HCT116 (cell line): ENCODE results near the gene P4HB. TPM values are rescaled to one million over a fixed set of nuclear protein-coding genes. Genes with fewer than 3 reads are reported as not detected.

Experiments used
- ATAC-seq: fragments of 200-7000 bp; cut with Tn5 transposase; 2 replicates; pipeline ENCODE4 v1.9.1; 2020; ENCODE audit warnings: mild to moderate bottlenecking, moderate library complexity
- BruUV-seq: library from RNA; stranded (reverse); fragments of 400-500 nt; replicated peaks from 2 replicates; lab custom pipeline; 2021; lab: Mats Ljungman, UMichigan
- CTCF ChIA-PET: fragments of 300-600 bp; sonication (Branson Sonifier 250); formaldehyde crosslinking; loops from one replicate; lab custom pipeline; 2021; ENCODE audit warnings: antibody characterized with exemption; lab: Charles Lee
- POLR2A ChIA-PET: fragments of 300-600, 350-600 bp; sonication (Branson Sonifier 250); formaldehyde crosslinking; loops from one replicate; lab custom pipeline; 2021; ENCODE audit warnings: antibody characterized with exemption; lab: Charles Lee
- RAD21 ChIA-PET, 2 experiments: fragments of 300-600 bp; sonication (Branson Sonifier 250); formaldehyde crosslinking; loops; one replicate each; lab custom pipeline; 2023; ENCODE audit warnings: low total read pairs in 2 of 2; ENCODE audit not compliant: uncharacterized antibody in 2 of 2, unreplicated experiment in 2 of 2, low non-redundant PET in 1 of 2; lab: Charles Lee
- DNase-seq: peaks from one replicate; pipeline ENCODE4 v3.0.0-alpha.2; 2010; ENCODE audit warnings: low read depth, low spot score
- H2AFZ ChIP-seq: fragments of 200-600 bp; shearing (Covaris generic), sonication (generic); 2 replicates; pipeline ENCODE4 v1.6.1; 2017; ENCODE audit warnings: low read depth, mixed run types, mixed read lengths, antibody characterized with exemption, low read length; ENCODE audit not compliant: poor library complexity, severe bottlenecking
- H3K27ac ChIP-seq: 2 replicates; pipeline ENCODE4 v1.5.1; 2012; ENCODE audit warnings: low read depth, low read length
- H3K27me3 ChIP-seq: fragments of 200-600 bp; sonication (generic); 2 replicates; pipeline ENCODE4 v1.6.1; 2016; ENCODE audit warnings: mixed run types, low read length, mixed read lengths; ENCODE audit not compliant: insufficient read depth
- H3K36me3 ChIP-seq, 2 experiments: fragments of 200-500 bp in 1 of 2; fragments of 200-600 bp in 1 of 2; sonication (Bioruptor generic) in 1 of 2; sonication (generic) in 1 of 2; 2 replicates each; pipeline versions ENCODE4 v1.5.1 to v1.6.1; 2014 to 2016; ENCODE audit warnings: low read length in 2 of 2, inconsistent platforms in 1 of 2, mixed read lengths in 1 of 2, mixed run types in 1 of 2; ENCODE audit not compliant: insufficient read depth in 2 of 2, control insufficient read depth in 1 of 2
- H3K4me1 ChIP-seq, 2 experiments: fragments of 200-600 bp in 1 of 2; sonication (generic) in 1 of 2; 2 replicates each; pipeline versions ENCODE4 v1.5.1 to v1.6.1; 2012 to 2017; ENCODE audit warnings: low read length in 2 of 2, inconsistent platforms in 1 of 2, mild to moderate bottlenecking in 1 of 2, mixed read lengths in 1 of 2, mixed run types in 1 of 2, moderate library complexity in 1 of 2; ENCODE audit not compliant: insufficient read depth in 2 of 2, control insufficient read depth in 1 of 2
- H3K4me2 ChIP-seq: fragments of 200-600 bp; sonication (generic); 2 replicates; pipeline ENCODE4 v1.6.1; 2017; ENCODE audit warnings: mixed run types, low read length, mixed read lengths
- H3K4me3 ChIP-seq, 2 experiments: fragments of 200-600 bp in 1 of 2; sonication (generic) in 1 of 2; replicated peaks in 1 of 2; 2 replicates each; pipeline ENCODE4 v1.5.1; 2011 to 2016; ENCODE audit warnings: low read length in 2 of 2, control low read depth in 1 of 2, low read depth in 1 of 2, mild to moderate bottlenecking in 1 of 2, mixed read lengths in 1 of 2, mixed run types in 1 of 2
- H3K79me2 ChIP-seq: fragments of 200-600 bp; sonication (generic); 2 replicates; pipeline ENCODE4 v1.6.1; 2017; ENCODE audit warnings: mild to moderate bottlenecking, mixed run types, low read length, moderate library complexity, mixed read lengths; ENCODE audit not compliant: insufficient read depth
- H3K9ac ChIP-seq: fragments of 200-600 bp; sonication (generic); 2 replicates; pipeline ENCODE4 v1.6.1; 2016; ENCODE audit warnings: low read length, mixed read lengths
- H3K9me2 ChIP-seq: fragments of 200-600 bp; sonication (generic), shearing (Covaris generic); 2 replicates; pipeline ENCODE4 v1.6.1; 2017; ENCODE audit warnings: mixed run types, mild to moderate bottlenecking, moderate library complexity; ENCODE audit not compliant: insufficient read depth
- H3K9me3 ChIP-seq, 2 experiments: fragments of 200-500 bp in 1 of 2; fragments of 200-600 bp in 1 of 2; sonication (Bioruptor generic) in 1 of 2; sonication (generic) in 1 of 2; 2 replicates each; pipeline ENCODE4 v1.6.1; 2014 to 2017; ENCODE audit warnings: low read length in 2 of 2, mixed read lengths in 2 of 2, inconsistent platforms in 1 of 2, low read depth in 1 of 2, mild to moderate bottlenecking in 1 of 2, mixed run types in 1 of 2, moderate library complexity in 1 of 2; ENCODE audit not compliant: control insufficient read depth in 1 of 2, insufficient read depth in 1 of 2
- H4K20me1 ChIP-seq: fragments of 200-600 bp; sonication (generic), shearing (Covaris generic); 2 replicates; pipeline ENCODE4 v1.6.1; 2017; ENCODE audit warnings: mixed run types, mild to moderate bottlenecking, moderate library complexity; ENCODE audit not compliant: insufficient read depth
- CBX3 ChIP-seq: IDR thresholded peaks from 2 replicates; pipeline ENCODE4 v1.6.1; 2012; ENCODE audit warnings: low read depth
- CEBPB ChIP-seq: IDR thresholded peaks from 2 replicates; pipeline ENCODE4 v1.6.1; 2012; ENCODE audit warnings: low read depth
- CTCF ChIP-seq, 3 experiments: fragments of 200-600 bp in 1 of 3; sonication (generic) in 1 of 3; IDR thresholded peaks in 2 of 3; conservative IDR thresholded peaks in 1 of 3; 2 replicates each; pipeline ENCODE4 v1.5.1; 2012 to 2017; ENCODE audit warnings: low read depth in 2 of 3, low read length in 2 of 3, antibody characterized with exemption in 1 of 3, borderline replicate concordance in 1 of 3, control low read depth in 1 of 3, mild to moderate bottlenecking in 1 of 3, mixed read lengths in 1 of 3, mixed run types in 1 of 3, moderate library complexity in 1 of 3; ENCODE audit not compliant: insufficient read depth in 1 of 3
- EGR1 ChIP-seq: IDR thresholded peaks from 2 replicates; pipeline ENCODE4 v1.6.1; 2012; ENCODE audit warnings: low read depth
- ELF1 ChIP-seq: IDR thresholded peaks from 2 replicates; pipeline ENCODE4 v1.6.1; 2012; ENCODE audit warnings: low read depth, borderline replicate concordance
- EZH2 ChIP-seq: fragments of 200-600 bp; sonication (generic); IDR thresholded peaks from 2 replicates; pipeline ENCODE4 v1.6.1; 2017; ENCODE audit warnings: antibody characterized with exemption, mixed run types
- EZH2phosphoT487 ChIP-seq: fragments of 200-600 bp; IDR thresholded peaks from 2 replicates; pipeline ENCODE4 v1.6.1; 2018; ENCODE audit warnings: antibody characterized with exemption, borderline replicate concordance
- FOSL1 ChIP-seq: IDR thresholded peaks from 2 replicates; pipeline ENCODE4 v1.6.1; 2012; ENCODE audit warnings: low read depth
- JUND ChIP-seq: IDR thresholded peaks from 2 replicates; pipeline ENCODE4 v1.6.1; 2012
- POLR2A ChIP-seq: IDR thresholded peaks from 2 replicates; pipeline ENCODE4 v1.7.0; 2011; ENCODE audit warnings: borderline replicate concordance; ENCODE audit not compliant: insufficient read depth, insufficient read length; ENCODE audit errors: extremely low read depth
- POLR2AphosphoS5 ChIP-seq: IDR thresholded peaks from 2 replicates; pipeline ENCODE4 v1.6.1; 2011; ENCODE audit warnings: mild to moderate bottlenecking, low read depth, low read length, moderate library complexity
- TCF7L2 ChIP-seq: IDR thresholded peaks from 2 replicates; pipeline ENCODE4 v1.7.0; 2011; ENCODE audit warnings: borderline replicate concordance, inconsistent platforms; ENCODE audit not compliant: insufficient read depth, insufficient read length; ENCODE audit errors: extremely low read depth
- YY1 ChIP-seq: IDR thresholded peaks from 2 replicates; pipeline ENCODE4 v1.6.1; 2011; ENCODE audit warnings: low read length, low read depth, moderate library complexity, mild to moderate bottlenecking; ENCODE audit not compliant: insufficient replicate concordance; ENCODE audit errors: extremely low read depth
- intact Hi-C: fragments of 100-400 bp; cut with micrococcal nuclease; formaldehyde crosslinking; loops from 2 replicates; pipeline ENCODE4 v1.10.0; 2022
- total RNA-seq: library from RNA; stranded (reverse); gene quantifications from one replicate; pipeline ENCODE4 v1.2.1, GENCODE V29; 2021; ENCODE audit not compliant: unreplicated experiment

P4HB gene
- total RNA-seq, 1 experiment from 2014 or later, result 1,043 TPM

GRCh38 chr17:81814748-81815645 lies 45.3 kb downstream of the P4HB start:
- Histone ChIP-seq H3K27me3 (no peaks in the 10 kb centered on the region), H3K9me3 (no peaks in the 10 kb centered on the region), H2AFZ (no peak overlapping the region), H3K36me3 (no peaks in the 10 kb centered on the region), H3K9ac (no peak overlapping the region), H3K4me3 (no peak overlapping the region), H3K4me2 (no peak overlapping the region), H3K27ac (peak overlapping the region; percentile 9; the same call in 1 of the 2 replicates), H3K9me2 (no peaks in the 10 kb centered on the region), H3K79me2 (no peaks in the 10 kb centered on the region), H4K20me1 (no peaks in the 10 kb centered on the region), H3K4me1 (peaks cover 3 to 16% of the 10 kb centered on the region in 2 experiments; a peak in 2 of 4 replicates)
- intact Hi-C loops, result no loop called here
- ChIA-PET CTCF (no interaction called here), RAD21 (no interaction called here), POLR2A (no interaction called here)
- DNase-seq, result no peak
- no TSS peak for BruUV-seq
- no peak for TF ChIP-seq CBX3
- TF ChIP-seq JUND, result no peak
- TF ChIP-seq YY1, result no peak
- TF ChIP-seq TCF7L2, result no peak
- no peak for TF ChIP-seq ELF1
- TF ChIP-seq EZH2, result no peak
- TF ChIP-seq EZH2phosphoT487, result no peak
- TF ChIP-seq CTCF (IDR thresholded peaks at IDR 0.05 in 2 of 3, conservative IDR thresholded peaks at IDR 0.05 in 1 of 3; ENCODE audit: borderline replicate concordance in 1 of 3, insufficient read depth in 1 of 3, low read depth in 2 of 3, low read length in 2 of 3), result no peak
- no peak for TF ChIP-seq POLR2A
- no peak for TF ChIP-seq FOSL1
- no peak for TF ChIP-seq EGR1
- no peak for TF ChIP-seq CEBPB
- no peak for TF ChIP-seq POLR2AphosphoS5
- ATAC-seq, result 0 out of 2 replicates have a peak, but pooled peaks have one; percentile 16
